ENCODE results near the gene IMPDH2.
A peak's percentile ranks its signal among the peaks of the same experiment; 100 is the strongest.
"Not testable (repeated sequence)": the region's sequence is repeated elsewhere in the genome, so short reads cannot be mapped to it uniquely, and the experiment has no call there.

Gene IMPDH2

GRCh38 chr3:49021213-49021812 is 7.9 kb downstream of the IMPDH2 start:
- peak; percentile 99 to 100 for DNase-seq

GRCh38 chr3:49020330-49021212 is 8.6 kb downstream of the IMPDH2 start:
- DNase-seq = peak in 1 of 2 experiments; percentile 48

- DNase-seq = no peak
Observed at GRCh38 chr3:49019941-49020329, 9.3 kb downstream of the IMPDH2 start.

- DNase-seq = no peak
Observed at GRCh38 chr3:49018707-49019006, 10.5 kb downstream of the IMPDH2 start.

- peak; percentile 62 to 72 for DNase-seq
Observed at GRCh38 chr3:49017971-49018706, 11.1 kb downstream of the IMPDH2 start, which contains the start of gene DALRD3. DALRD3 (minus strand) TSS chr3:49018580; CDS start chr3:49018564, 16 bp downstream.

GRCh38 chr3:49017229-49017970 is 11.8 kb downstream of the IMPDH2 start:
- DNase-seq = peak in 1 of 2 experiments; percentile 33

- no peak for DNase-seq
Observed at GRCh38 chr3:49016414-49017228, 12.6 kb downstream of the IMPDH2 start.

GRCh38 chr3:49015765-49016164 is 13.4 kb downstream of the IMPDH2 start:
- DNase-seq = no peak

GRCh38 chr3:49015072-49015471 is 14.1 kb downstream of the IMPDH2 start:
- no peak for DNase-seq

- peak; percentile 57 to 63 for DNase-seq
Observed at GRCh38 chr3:49013738-49014660, 15.2 kb downstream of the IMPDH2 start.

GRCh38 chr3:49013113-49013737 is 16.0 kb downstream of the IMPDH2 start:
- no peak for DNase-seq

GRCh38 chr3:49012441-49013017 is 16.7 kb downstream of the IMPDH2 start:
- DNase-seq = no peak

GRCh38 chr3:49009396-49009795 is 19.8 kb downstream of the IMPDH2 start:
- DNase-seq = no peak

- not testable (repeated sequence) for DNase-seq
Observed at GRCh38 chr3:49008627-49009026, 20.6 kb downstream of the IMPDH2 start.

GRCh38 chr3:49007771-49008528 is 21.2 kb downstream of the IMPDH2 start:
- peak; percentile 89 to 90 for DNase-seq

- peak; percentile 97 to 98 for DNase-seq
Observed at GRCh38 chr3:49007068-49007770, 22.0 kb downstream of the IMPDH2 start, which contains the start of gene WDR6. WDR6 (plus strand) TSS chr3:49007391; CDS start chr3:49007432, 41 bp downstream.

- DNase-seq = no peak
Observed at GRCh38 chr3:49006408-49007067, 22.7 kb downstream of the IMPDH2 start.

- DNase-seq = no peak
Observed at GRCh38 chr3:49005998-49006397, 23.2 kb downstream of the IMPDH2 start.

Measured in activated CD4-positive, alpha-beta T cell treated with anti-CD3 and anti-CD28 coated beads, Interleukin-2, amount 50 U/mL, for 48 hours (primary cell).